ENCODE measurements around the gene PIP5K1B. TPM values are rescaled to one million over a fixed set of nuclear protein-coding genes. Genes with fewer than 3 reads are reported as not detected.

The PIP5K1B gene
- total and polyA plus RNA-seq, 2 of the 13 experiments (the other 11 are each of a cell fraction or from before 2014, with no cell fraction given) = 15.8 to 17.5 TPM

DNA sequence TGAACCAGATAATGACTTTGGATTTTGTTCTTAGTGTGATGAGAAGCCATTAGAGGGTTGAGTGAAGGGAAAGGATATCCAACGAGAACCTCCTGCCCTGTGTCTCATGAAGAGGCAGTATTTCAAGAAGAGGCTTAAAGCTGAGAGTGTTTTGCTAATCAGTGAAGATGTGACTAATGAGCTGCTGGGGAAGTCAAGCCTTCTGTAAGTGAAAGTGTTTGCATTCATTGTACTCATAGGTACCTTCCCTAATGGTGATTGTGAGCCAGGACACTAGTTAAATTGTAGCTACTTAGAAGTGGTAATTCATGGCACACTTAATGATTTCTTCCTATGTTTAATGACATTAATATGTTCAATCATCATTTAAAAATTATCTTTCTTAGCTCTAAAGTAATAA is 23.7 kb downstream of the PIP5K1B start:
- Histone ChIP-seq H4K20me1 (ENCODE audit: insufficient read depth, low read length) (no peaks in the 10 kb centered on the region), H3K4me1 (ENCODE audit: insufficient read depth, low read length) (peaks cover 70% of the 10 kb centered on the region), H3K36me3 (replicated peaks in 1 of 2; ENCODE audit: control insufficient read depth in 1 of 2, insufficient read depth in 2 of 2, low read length in 2 of 2) (no peaks in the 10 kb centered on the region; a peak in 1 of 5 replicates), H3K79me2 (ENCODE audit: insufficient read depth, low read length) (peaks cover 62% of the 10 kb centered on the region), H3K27me3 (ENCODE audit: control insufficient read depth in 1 of 2, insufficient read depth in 2 of 2, low read length in 2 of 2) (no peaks in the 10 kb centered on the region), H3K9ac (ENCODE audit: insufficient read depth, low read depth, low read length) (no peak overlapping the region), H3K27ac (ENCODE audit: extremely low read length, insufficient read depth, low read length) (no peak overlapping the region), H3K4me2 (ENCODE audit: low read depth, low read length) (no peak overlapping the region), H2AFZ (ENCODE audit: low read length) (no peak overlapping the region), H3K4me3 (replicated peaks in 1 of 3; ENCODE audit: insufficient read depth in 1 of 3, low read depth in 2 of 3, low read length in 3 of 3) (no peak overlapping the region), H3K9me3 (ENCODE audit: low read length) (no peaks in the 10 kb centered on the region)
- in situ Hi-C loops (cut with HindIII; ENCODE audit: extremely low pct_ligation_motif_present, low pct_unique_long_range_greater_than_20kb) = no loop called here
- no peak for FAIRE-seq
- ChIA-PET CTCF (ENCODE audit: low intra/inter-chr PET ratio, low total read pairs) (no interaction called here), POLR2A (interaction anchor here (0.9 kb wide), 1 partner anchor 24 kb away, joined by 3 read pairs; the partner anchor contains the start of gene PIP5K1B)
- BruUV-seq (replicated peaks) = no TSS peak
- ATAC-seq = no peak
- intact Hi-C loops (cut with micrococcal nuclease; ENCODE audit: unreplicated experiment) = no loop called here
- no peak for DNase-seq (ENCODE audit: low spot score)
- 95% methylated on average over 1 of the region's 1 CpG for WGBS (ENCODE audit: low lambda C conversion rate)
- TF ChIP-seq, protein P1, sequence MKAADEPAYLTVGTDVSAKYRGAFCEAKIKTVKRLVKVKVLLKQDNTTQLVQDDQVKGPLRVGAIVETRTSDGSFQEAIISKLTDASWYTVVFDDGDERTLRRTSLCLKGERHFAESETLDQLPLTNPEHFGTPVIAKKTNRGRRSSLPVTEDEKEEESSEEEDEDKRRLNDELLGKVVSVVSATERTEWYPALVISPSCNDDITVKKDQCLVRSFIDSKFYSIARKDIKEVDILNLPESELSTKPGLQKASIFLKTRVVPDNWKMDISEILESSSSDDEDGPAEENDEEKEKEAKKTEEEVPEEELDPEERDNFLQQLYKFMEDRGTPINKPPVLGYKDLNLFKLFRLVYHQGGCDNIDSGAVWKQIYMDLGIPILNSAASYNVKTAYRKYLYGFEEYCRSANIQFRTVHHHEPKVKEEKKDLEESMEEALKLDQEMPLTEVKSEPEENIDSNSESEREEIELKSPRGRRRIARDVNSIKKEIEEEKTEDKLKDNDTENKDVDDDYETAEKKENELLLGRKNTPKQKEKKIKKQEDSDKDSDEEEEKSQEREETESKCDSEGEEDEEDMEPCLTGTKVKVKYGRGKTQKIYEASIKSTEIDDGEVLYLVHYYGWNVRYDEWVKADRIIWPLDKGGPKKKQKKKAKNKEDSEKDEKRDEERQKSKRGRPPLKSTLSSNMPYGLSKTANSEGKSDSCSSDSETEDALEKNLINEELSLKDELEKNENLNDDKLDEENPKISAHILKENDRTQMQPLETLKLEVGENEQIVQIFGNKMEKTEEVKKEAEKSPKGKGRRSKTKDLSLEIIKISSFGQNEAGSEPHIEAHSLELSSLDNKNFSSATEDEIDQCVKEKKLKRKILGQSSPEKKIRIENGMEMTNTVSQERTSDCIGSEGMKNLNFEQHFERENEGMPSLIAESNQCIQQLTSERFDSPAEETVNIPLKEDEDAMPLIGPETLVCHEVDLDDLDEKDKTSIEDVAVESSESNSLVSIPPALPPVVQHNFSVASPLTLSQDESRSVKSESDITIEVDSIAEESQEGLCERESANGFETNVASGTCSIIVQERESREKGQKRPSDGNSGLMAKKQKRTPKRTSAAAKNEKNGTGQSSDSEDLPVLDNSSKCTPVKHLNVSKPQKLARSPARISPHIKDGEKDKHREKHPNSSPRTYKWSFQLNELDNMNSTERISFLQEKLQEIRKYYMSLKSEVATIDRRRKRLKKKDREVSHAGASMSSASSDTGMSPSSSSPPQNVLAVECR (CRISPR knock-in tag; IDR thresholded peaks at IDR 0.05; ENCODE audit: borderline replicate concordance) = no peak
- TF ChIP-seq, protein P2, sequence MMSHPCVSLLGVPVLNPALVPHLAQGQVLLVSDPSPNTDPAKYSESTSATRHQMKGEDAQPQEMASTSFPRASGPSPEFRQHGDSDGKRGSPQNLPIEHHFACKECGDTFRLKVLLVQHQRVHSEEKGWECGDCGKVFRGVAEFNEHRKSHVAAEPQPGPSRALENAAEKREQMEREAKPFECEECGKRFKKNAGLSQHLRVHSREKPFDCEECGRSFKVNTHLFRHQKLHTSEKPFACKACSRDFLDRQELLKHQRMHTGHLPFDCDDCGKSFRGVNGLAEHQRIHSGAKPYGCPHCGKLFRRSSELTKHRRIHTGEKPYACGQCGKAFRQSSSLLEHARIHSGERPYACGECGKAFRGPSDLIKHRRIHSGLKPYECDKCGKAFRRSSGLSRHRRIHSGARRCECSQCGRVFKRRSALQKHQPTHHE (CRISPR knock-in tag; IDR thresholded peaks at IDR 0.05; ENCODE audit: borderline replicate concordance) = no peak
- TF ChIP-seq MIER3 (CRISPR knock-in tag; IDR thresholded peaks at IDR 0.05; ENCODE audit: borderline replicate concordance) (no peak), ZNF251 (CRISPR knock-in tag; IDR thresholded peaks at IDR 0.05) (no peak), SYNCRIP (IDR thresholded peaks at IDR 0.05; ENCODE audit: insufficient read depth, low read depth, low read length) (no peak), ELF4 (CRISPR knock-in tag; IDR thresholded peaks at IDR 0.05; ENCODE audit: borderline replicate concordance) (no peak), ZKSCAN8 (CRISPR knock-in tag; IDR thresholded peaks at IDR 0.05; ENCODE audit: borderline replicate concordance) (no peak), FOXP1 (IDR thresholded peaks at IDR 0.05) (no peak), FOXP1 (CRISPR knock-in tag; IDR thresholded peaks at IDR 0.05) (no peak), AKAP8 (CRISPR knock-in tag; IDR thresholded peaks at IDR 0.05) (no peak), HOXA7 (CRISPR knock-in tag; IDR thresholded peaks at IDR 0.05) (no peak)
- TF ChIP-seq, protein P3, sequence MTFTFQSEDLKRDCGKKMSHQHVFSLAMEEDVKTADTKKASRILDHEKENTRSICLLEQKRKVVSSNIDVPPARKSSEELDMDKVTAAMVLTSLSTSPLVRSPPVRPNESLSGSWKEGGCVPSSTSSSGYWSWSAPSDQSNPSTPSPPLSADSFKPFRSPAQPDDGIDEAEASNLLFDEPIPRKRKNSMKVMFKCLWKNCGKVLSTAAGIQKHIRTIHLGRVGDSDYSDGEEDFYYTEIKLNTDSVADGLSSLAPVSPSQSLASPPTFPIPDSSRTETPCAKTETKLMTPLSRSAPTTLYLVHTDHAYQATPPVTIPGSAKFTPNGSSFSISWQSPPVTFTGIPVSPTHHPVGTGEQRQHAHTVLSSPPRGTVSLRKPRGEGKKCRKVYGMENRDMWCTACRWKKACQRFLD (CRISPR knock-in tag; IDR thresholded peaks at IDR 0.05; ENCODE audit: borderline replicate concordance) = no peak
- TF ChIP-seq, protein P4, sequence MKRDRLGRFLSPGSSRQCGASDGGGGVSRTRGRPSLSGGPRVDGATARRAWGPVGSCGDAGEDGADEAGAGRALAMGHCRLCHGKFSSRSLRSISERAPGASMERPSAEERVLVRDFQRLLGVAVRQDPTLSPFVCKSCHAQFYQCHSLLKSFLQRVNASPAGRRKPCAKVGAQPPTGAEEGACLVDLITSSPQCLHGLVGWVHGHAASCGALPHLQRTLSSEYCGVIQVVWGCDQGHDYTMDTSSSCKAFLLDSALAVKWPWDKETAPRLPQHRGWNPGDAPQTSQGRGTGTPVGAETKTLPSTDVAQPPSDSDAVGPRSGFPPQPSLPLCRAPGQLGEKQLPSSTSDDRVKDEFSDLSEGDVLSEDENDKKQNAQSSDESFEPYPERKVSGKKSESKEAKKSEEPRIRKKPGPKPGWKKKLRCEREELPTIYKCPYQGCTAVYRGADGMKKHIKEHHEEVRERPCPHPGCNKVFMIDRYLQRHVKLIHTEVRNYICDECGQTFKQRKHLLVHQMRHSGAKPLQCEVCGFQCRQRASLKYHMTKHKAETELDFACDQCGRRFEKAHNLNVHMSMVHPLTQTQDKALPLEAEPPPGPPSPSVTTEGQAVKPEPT (CRISPR knock-in tag; IDR thresholded peaks at IDR 0.05; ENCODE audit: low read depth) = no peak
- TF ChIP-seq, protein P5, sequence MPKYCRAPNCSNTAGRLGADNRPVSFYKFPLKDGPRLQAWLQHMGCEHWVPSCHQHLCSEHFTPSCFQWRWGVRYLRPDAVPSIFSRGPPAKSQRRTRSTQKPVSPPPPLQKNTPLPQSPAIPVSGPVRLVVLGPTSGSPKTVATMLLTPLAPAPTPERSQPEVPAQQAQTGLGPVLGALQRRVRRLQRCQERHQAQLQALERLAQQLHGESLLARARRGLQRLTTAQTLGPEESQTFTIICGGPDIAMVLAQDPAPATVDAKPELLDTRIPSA (CRISPR knock-in tag; IDR thresholded peaks at IDR 0.05; ENCODE audit: borderline replicate concordance) = no peak
- TF ChIP-seq, protein P6, sequence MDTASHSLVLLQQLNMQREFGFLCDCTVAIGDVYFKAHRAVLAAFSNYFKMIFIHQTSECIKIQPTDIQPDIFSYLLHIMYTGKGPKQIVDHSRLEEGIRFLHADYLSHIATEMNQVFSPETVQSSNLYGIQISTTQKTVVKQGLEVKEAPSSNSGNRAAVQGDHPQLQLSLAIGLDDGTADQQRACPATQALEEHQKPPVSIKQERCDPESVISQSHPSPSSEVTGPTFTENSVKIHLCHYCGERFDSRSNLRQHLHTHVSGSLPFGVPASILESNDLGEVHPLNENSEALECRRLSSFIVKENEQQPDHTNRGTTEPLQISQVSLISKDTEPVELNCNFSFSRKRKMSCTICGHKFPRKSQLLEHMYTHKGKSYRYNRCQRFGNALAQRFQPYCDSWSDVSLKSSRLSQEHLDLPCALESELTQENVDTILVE (CRISPR knock-in tag; IDR thresholded peaks at IDR 0.05) = no peak
